HG03469 (cell line): Measurements from ENCODE around the gene ADIPOQ.
"Not testable (repeated sequence)": the region's sequence is repeated elsewhere in the genome, so short reads cannot be mapped to it uniquely, and the experiment has no call there.

ENCODE experiments used
- ATAC-seq: cut with Tn5 transposase; IDR thresholded peaks from one replicate; pipeline ENCODE4 v1.9.1; 2021; ENCODE audit warnings: mild to moderate bottlenecking, moderate library complexity, moderate number of reproducible peaks; ENCODE audit not compliant: unreplicated experiment

Gene ADIPOQ

GRCh38 chr3:186901135-186901734 lies 58.7 kb downstream of the ADIPOQ start:
- no peak for ATAC-seq

GRCh38 chr3:186902154-186902553 lies 59.6 kb downstream of the ADIPOQ start:
- no peak for ATAC-seq

GRCh38 chr3:186902713-186903112 lies 60.2 kb downstream of the ADIPOQ start:
- ATAC-seq: no peak

- not testable (repeated sequence) for ATAC-seq
Measured at GRCh38 chr3:186903676-186904075, 61.2 kb downstream of the ADIPOQ start.

GRCh38 chr3:186907075-186907474 lies 64.6 kb downstream of the ADIPOQ start:
- not testable (repeated sequence) for ATAC-seq
